HG02970 (cell line): ENCODE data around the gene PAK1IP1.
A peak's percentile ranks its signal among the peaks of the same experiment; 100 is the strongest.
"Not testable (repeated sequence)": the region's sequence is repeated elsewhere in the genome, so short reads cannot be mapped to it uniquely, and the experiment has no call there.

Source experiments
- ATAC-seq: cut with Tn5 transposase; IDR thresholded peaks from one replicate; pipeline ENCODE4 v1.9.1; 2021; ENCODE audit warnings: mild to moderate bottlenecking, moderate library complexity, moderate number of reproducible peaks; ENCODE audit not compliant: unreplicated experiment, low FRiP score

The PAK1IP1 gene, protein sequence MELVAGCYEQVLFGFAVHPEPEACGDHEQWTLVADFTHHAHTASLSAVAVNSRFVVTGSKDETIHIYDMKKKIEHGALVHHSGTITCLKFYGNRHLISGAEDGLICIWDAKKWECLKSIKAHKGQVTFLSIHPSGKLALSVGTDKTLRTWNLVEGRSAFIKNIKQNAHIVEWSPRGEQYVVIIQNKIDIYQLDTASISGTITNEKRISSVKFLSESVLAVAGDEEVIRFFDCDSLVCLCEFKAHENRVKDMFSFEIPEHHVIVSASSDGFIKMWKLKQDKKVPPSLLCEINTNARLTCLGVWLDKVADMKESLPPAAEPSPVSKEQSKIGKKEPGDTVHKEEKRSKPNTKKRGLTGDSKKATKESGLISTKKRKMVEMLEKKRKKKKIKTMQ

DNA sequence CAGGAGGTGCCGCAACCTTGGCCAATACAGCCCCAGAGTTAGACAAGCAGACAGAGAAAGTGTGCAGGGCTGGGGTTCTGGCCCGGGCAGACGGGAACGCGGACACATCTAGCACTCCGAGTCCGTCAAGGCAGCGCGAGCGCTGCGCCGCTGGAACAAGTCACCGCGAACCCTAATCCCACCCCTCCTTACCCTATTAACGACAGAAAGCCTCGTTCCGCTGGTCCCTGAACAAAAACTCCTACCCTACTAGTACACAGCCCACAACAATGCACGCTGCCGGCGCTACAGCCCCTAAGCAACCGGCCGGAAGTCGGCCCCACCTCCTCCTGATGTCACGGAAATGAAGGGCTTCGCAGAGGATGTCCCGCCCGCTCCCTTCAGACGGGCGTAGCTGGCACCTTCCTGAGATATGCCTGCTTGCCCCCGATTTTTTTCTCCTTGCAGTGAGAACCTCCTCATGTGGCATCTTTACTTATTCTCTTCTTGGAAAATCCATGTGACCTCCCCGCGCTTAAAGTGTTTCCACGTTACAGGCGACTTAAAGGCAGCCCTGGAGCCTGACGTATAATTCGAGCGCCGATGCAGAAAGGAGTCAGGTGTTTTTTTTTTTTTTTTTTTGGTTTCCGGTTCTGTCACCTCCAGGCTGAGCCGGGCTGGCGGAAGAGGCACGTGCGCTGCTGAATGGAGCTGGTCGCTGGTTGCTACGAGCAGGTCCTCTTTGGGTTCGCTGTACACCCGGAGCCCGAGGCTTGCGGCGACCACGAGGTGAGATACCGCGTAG, at the start of gene PAK1IP1, which contains the start of gene C6orf52:
PAK1IP1 (plus strand) TSS at position 671 of the 784 bp plus-strand sequence; CDS start at position 685, 14 bp downstream.
C6orf52 (minus strand) TSS at position 315 of the 784 bp plus-strand sequence. CDS start 7,066 bp downstream, outside the sequence.
- peak; percentile 98 for ATAC-seq

DNA sequence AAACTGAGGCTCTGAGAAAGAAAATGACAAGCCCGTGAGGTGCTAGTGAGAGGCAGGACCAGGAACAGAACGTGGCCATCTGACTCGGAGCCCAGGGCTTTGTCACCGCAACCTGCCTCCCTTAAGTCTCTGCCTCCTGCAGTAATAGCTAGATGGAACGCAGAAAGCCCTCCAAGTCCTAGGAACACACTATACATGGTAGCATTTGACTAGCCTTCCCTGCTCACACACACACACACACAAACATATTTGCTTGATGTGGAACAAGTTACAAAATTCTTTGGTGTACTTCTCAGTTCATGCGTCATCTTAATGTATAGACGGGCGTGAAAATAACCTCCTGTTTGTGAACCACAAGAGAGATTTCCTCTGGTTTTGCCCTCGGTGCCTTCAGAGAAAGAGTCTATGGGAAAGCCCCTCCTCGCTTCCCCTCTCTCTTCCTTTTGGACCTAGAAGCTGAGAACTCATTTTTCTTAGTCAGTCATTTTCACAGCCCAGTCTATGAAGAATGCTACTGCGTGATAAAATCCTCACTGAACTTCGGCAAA, 39.2 kb upstream of the PAK1IP1 start:
- ATAC-seq = no peak

DNA sequence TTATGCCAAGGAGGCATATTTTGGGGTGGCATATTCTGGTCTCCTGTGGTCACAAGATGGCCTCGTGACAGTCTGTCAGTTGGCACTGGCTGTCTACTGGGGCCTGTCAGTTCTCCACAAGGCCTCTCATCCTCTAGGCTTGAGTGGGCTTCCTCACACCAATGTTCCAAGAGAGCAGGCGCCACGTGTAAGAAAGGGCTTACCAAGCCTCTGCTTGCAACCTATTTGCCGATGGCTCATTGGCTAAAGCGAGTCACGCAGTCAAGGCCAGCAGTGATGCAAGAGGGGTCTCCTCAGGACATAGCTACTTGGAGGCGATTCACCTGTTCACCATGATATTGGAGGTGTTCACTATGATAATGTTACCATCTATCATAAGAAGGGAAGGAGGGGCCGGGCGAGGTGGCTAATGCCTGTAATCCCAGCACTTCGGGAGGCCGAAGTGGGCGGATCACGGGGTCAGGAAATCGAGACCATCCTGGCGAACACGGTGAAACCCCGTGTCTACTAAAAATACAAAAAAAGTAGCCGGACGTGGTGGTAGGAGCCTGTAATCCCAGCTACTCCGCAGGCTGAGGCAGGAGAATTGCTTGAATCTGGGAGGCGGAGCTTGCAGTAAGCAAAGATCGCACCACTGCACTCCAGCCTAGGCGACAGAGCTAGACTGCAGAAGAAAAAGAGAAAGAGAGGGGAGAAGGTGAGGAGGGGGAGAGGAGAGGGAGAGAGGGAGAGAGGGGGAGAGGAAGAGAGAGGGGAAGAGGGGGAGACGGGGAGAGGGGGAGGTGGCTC, 35.7 kb upstream of the PAK1IP1 start:
- no peak for ATAC-seq

DNA sequence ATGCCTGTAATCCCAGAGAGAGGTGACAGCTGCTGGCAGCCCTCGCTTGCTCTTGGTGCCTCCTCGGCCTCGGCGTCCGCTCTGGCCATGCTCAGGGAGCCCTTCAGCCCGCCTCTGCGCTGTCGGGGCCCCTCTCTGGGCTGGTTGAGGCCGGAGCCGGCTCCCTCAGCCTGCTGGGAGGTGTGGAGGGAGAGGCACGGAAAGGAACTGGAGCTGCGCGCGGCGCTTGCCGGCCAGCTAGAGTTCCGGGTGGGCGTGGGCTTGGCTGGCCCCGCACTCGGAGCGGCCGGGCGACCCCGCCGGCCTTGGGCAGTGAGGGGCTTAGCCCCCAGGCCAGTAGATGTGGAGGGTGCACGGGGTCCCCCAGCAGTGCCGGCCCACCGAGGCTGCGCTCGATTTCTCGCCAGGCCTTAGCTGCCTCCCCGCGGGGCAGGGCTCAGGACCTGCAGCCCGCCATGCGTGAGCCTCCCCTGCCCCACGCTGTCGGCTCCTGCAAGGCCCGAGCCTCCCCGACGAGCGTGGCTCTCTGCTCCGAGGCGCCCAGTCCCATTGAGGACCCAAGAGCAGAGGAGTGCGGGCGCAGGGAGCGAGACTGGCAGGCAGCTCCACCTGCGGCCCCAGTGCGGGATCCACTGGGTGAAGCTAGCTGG, 34.9 kb upstream of the PAK1IP1 start:
- ATAC-seq = no peak

DNA sequence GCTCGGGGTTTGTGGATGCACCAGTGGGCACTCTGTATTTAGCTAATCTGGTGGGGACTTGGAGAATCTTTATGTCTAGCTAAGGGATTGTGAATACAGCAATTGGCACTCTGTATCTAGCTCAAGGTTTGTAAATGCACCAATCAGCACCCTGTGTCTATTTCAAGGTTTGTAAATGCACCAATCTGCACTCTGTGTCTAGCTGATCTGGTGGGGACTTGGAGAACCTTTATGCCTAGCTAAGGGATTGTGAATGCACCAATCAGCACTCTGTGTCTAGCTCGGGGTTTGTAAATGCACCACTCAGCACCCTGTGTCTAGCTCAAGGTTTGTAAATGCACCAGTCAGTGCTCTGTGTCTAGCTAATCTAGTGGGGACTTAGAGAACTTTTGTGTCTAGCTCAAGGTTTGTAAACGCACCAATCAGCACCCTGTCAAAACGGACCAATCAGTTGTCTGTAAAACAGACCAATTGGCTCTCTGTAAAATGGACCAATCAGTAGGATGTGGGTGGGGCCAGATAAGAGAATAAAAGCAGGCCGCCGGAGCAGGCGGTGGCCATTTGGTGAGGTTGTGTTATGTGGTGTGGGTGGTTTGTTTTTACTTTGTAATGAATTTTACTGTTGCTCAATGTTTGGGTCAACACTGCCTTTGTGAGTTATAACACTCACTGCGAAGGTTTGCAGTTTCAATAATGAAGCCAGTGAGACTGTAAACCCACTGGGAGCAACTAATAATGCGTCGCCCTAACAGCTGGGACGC, 34.2 kb upstream of the PAK1IP1 start:
- not testable (repeated sequence) for ATAC-seq

DNA sequence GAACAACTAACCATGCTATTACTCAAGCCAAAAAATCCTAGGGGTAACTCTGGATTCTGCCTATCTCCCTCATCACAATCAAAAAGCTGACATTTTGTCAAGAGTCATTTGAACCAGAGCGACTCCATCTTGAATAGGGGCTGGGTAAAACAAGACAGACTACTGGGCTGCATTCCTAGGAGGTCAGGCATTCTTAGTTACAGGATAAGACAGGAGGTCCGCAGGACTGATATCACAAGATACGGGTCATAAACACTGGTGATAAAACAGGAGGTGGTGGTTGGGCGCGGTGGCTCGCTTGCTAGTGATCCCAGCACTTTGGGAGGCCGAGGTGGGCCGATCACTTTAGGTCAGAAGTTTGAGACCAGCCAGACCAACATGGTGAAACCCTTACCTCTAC, 32.6 kb upstream of the PAK1IP1 start:
- ATAC-seq = no peak

DNA sequence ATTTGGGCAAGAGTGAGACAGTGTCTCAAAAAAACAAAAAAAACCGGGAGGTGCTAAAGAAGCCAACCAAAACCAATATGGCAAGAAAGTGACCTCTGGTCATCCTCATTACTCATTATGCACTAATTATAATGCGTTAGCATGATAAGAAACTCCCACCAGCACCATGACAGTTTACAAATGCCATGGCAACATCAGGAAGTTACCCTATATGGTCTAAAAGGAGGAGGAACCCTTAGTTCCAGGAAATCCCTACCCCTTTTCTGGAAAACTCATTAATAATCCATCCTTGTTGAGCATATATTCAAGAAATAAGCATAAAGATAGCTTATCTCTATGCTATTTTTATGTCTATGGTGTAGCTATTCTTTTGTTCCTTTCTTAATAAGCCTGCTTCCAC, 32.0 kb upstream of the PAK1IP1 start:
- ATAC-seq = no peak

DNA sequence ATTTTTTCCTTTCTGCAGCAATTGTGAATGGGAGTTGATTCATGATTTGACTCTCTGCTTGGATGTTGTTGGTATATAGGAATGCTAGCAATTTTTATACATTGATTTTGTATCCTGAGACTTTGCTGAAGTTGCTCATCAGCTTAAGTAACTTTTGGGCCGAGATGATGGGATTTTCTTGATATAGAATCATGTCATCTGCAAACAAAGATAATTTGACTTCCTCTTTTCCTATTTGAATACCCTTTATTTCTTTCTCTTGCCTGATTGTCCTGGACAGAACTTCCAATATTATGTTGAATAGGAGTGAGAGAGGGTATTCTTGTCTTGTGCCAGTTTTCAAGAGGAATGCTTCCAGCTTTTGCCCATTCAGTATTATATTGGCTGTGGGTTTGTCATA, 29.2 kb upstream of the PAK1IP1 start:
- ATAC-seq = not testable (repeated sequence)

DNA sequence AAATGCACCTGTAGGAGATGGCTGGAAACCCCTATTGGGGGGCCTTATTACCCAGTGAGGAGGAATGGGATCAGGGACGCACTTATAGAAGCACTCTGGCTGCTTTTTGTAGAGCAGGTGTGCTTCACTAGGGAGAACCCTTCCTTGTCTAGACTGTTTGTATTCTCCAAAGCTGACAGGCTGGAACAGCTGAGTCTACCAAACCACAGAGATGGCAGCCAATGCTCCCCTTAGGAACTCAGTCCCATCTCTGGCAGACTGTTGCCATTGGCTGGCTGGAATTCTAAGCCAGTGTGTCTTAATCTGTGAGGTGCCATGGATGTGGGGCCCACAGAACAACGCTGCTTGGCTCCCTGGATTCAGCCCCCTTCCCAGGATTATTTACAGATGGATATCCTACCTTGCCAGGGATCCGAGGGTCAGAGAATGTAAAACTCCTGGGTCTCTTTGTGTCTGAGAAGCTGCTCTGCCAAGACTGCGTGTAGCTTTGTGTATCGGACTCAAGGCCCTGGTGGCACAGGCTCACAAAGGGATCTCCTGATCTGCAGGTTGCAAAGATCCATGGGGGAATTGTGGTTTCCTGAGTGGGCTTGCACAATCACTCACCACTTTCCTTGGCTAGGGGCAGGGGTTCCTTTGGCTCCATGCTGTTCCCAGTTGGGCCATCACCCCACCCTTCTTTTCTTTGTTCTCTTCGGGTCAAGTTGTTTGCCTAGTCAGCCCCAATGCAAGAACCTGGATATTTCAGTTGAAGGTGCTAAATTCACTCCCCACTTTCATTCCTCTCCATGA, 26.4 kb upstream of the PAK1IP1 start:
- ATAC-seq = no peak

DNA sequence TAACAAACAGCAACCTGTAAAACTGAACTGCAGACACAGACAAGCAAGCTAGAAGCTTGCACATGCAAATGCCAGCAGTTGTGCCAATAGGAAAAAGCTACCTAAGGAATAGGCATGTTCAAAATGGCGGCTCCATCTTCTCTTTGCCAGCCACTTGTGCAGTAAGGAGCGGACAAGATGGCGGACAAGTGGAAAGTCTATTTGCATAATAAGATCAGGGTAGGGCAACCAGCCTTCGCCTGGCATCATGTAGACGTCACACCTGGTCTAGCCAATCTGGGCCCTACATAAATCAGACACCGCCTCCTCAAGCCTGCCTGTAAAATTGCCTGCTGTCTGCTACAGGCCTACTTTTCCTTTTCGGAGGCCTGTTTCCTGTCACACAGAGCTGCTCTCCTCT, 18.4 kb upstream of the PAK1IP1 start:
- ATAC-seq = no peak

DNA sequence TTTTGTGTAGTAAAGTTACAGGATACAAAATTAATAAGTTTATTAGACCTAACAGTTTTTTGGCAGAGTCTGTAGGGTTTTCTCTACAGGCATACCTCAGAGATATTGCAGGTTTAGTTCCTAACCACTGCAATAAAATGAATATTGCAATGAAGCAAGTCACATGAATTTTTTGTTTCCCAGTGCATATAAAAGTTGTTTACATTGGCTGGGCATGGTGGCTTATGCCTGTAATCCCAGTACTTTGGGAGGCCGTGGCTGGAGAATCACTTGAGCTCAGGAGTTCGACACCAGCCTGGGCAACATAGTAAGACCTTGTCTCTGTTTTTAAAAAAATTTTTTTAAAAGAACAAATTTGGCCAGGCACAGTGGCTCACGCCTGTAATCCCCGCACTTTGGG, 16.3 kb upstream of the PAK1IP1 start:
- no peak for ATAC-seq

DNA sequence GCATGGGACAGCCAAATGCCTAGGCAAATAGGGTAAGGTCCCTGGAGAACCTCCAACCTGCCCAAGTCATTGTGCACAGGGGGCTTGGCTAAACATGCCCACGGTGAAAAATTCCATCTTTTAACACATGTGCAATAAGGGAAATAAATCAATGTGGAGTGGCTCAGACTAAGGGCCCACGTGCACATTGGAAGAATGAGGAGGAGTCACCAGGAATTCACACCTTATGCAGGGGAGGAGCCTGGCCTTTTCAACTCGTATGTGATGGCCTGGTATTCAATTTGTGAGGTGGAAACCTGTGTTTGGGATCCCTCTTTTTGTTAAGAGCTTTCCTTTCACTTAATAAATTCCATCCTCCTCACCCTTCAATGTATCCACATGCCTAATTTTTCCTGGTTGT, 13.0 kb upstream of the PAK1IP1 start:
- no peak for ATAC-seq

DNA sequence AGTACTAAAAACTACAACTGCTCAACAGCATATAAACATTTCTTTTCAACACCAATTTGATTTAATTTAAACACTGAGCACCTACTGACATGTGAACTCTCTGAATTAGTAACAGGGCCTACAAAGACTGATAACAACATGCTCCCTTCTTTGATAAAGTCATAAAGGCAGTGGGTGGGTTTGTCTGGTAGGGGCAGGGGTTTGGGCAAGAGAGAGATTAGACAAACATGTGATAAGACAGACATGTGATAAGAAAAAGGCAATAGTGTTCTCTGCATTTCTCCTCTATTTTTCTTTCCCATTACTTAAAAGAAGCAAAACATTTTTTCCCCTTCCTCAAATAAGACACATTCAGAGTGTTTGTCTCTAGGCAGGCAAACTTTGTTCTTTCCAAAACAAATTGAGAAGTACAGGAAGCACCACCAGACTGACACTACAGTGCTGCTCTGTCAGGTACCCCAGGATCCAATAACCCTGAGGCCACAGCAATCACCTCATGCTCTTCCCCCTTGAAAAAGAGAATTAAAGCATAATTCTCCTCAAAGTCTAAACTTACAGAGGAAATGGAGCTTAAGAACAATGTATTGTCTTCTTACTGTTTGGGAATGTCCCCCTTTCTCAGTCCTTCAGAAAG, 12.3 kb upstream of the PAK1IP1 start:
- no peak for ATAC-seq

DNA sequence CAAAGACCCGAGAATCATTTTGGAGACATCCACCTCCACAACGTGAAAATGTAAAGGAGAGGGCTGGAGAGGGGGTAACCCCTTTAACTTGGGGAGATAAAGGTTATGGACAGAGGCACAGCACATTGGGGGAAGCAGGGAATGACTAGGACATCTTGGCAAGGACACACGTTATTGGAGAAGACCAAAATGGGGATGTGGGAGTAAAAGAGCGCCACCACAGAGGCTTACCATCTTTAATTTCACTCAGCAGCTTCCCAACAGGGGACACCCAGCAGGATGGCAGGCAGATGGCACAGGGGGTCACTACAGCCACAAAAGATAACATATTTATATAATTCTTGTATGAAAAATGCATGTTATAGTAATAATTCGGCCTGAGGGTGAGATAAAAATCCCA, 10.2 kb upstream of the PAK1IP1 start:
- no peak for ATAC-seq

DNA sequence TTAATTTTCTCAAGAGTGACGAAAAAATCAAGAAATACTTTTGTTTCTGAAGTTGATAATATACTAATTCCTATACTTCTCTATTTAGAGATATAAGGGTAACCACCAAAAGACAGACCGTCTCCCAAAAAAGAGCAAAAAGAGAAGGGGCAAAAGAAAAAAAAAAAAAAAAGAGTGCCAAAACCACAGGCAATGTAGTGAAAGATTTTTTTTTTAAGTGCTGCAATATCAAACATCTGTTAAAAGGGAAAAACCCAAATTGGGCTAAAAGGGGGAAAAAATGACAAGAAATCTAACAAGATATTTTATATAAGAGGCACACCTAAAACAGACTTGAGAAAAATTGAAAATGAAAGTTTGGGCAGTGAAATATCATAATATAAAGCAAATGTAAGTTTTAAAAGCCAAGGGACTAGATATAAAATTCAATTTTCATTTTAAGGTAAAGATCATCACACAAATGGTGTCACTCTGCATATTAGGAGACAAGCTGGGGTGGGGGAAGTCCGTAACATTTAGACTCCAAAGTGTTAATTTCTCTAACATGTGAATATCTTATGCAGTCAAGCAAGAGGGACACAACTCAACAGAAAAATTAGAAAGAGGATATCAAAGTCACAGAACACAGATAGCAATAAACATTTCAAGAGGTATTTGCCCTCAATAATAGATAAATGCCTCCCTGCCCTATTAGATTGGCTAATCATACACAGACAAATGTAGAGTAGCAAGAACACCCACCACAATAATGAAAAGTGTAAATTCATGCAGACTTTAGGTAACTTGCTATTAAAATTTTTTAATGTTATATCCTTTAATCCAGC, 9.5 kb upstream of the PAK1IP1 start:
- ATAC-seq = no peak

DNA sequence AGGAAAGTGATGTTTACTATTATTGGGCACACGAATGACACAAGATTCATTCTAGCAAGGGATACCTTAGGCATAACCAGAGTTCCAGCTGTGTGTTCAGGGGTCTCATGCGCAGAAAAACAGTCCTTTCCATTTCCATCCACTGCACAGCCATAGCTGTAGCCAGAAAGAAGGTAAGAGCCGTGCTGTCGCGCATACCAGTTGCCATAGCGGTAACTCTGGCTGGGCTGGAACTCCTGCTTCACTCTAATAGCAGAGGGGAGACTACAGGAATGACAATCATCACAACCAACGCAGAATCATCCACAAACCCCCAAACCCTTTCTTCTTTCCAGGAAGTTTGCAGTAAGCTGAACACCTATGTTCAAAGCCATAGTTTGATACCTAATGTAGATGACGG, 7.9 kb upstream of the PAK1IP1 start:
- no peak for ATAC-seq

DNA sequence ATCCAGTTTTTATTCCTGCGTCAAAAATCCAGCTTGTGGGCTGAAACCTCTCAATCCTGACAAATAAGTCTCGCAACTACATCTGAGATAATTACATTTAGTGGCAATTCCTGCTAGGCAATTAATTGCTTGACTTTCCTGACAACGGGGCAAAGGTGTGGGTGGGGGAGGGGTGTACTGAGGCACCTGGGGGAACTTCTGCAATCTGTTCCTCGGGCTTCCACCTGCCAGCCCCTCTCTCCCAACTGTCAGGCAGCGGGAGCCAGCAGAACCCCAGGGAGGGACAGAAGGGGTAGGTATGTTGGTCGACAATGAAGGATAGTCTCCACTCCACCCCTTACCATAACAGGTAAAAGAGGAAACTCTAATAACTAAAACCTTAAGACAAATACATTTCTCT, 7.2 kb upstream of the PAK1IP1 start:
- no peak for ATAC-seq
